Ishikawa (cell line): ENCODE measurements around the gene LCN2.

Experiments
- CEBPB ChIP-seq: IDR thresholded peaks from 2 replicates; pipeline ENCODE4 v1.6.1; 2012
- CREB1 ChIP-seq: IDR thresholded peaks from 2 replicates; pipeline ENCODE4 v1.6.1; 2012; ENCODE audit warnings: low read depth
- EGR1 ChIP-seq: IDR thresholded peaks from 2 replicates; pipeline ENCODE4 v1.6.1; 2012
- EP300 ChIP-seq: IDR thresholded peaks from 2 replicates; pipeline ENCODE4 v1.6.1; 2012; ENCODE audit warnings: borderline replicate concordance
- FOXM1 ChIP-seq: IDR thresholded peaks from 2 replicates; pipeline ENCODE4 v1.6.1; 2012; ENCODE audit warnings: low read depth, borderline replicate concordance
- NFIC ChIP-seq: IDR thresholded peaks from 2 replicates; pipeline ENCODE4 v1.6.1; 2012
- RAD21 ChIP-seq: IDR thresholded peaks from 2 replicates; pipeline ENCODE4 v1.6.1; 2012; ENCODE audit warnings: low read depth
- TAF1 ChIP-seq: IDR thresholded peaks from 2 replicates; pipeline ENCODE4 v1.6.1; 2012; ENCODE audit warnings: low read depth, mild to moderate bottlenecking
- TCF12 ChIP-seq: IDR thresholded peaks from 2 replicates; pipeline ENCODE4 v1.6.1; 2012; ENCODE audit warnings: low read depth
- TEAD4 ChIP-seq: IDR thresholded peaks from 2 replicates; pipeline ENCODE4 v1.6.1; 2012
- YY1 ChIP-seq: IDR thresholded peaks from 2 replicates; pipeline ENCODE4 v1.6.1; 2012; ENCODE audit warnings: low read depth
- ZBTB7A ChIP-seq: IDR thresholded peaks from 2 replicates; pipeline ENCODE4 v1.6.1; 2012; ENCODE audit warnings: low read depth
- TF ChIP-seq, protein P1 (sequence below): IDR thresholded peaks from 2 replicates; pipeline ENCODE4 v1.6.1; 2012
- TF ChIP-seq, protein P2 (sequence below): IDR thresholded peaks from 2 replicates; pipeline ENCODE4 v1.6.1; 2012
- TF ChIP-seq, protein P3 (sequence below): IDR thresholded peaks from 2 replicates; pipeline ENCODE4 v1.6.1; 2012; ENCODE audit warnings: low read depth, mild to moderate bottlenecking

LCN2 gene

GRCh38 chr9:128167209-128167608, 18.0 kb downstream of the LCN2 start:
- TF ChIP-seq EGR1, result no peak
- TF ChIP-seq NFIC, result no peak
- no peak for TF ChIP-seq TAF1
- no peak for TF ChIP-seq ZBTB7A
- TF ChIP-seq, protein P1, sequence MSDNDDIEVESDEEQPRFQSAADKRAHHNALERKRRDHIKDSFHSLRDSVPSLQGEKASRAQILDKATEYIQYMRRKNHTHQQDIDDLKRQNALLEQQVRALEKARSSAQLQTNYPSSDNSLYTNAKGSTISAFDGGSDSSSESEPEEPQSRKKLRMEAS, result no peak
- no peak for TF ChIP-seq FOXM1
- TF ChIP-seq CEBPB, result no peak
- TF ChIP-seq YY1, result no peak
- TF ChIP-seq, protein P2, sequence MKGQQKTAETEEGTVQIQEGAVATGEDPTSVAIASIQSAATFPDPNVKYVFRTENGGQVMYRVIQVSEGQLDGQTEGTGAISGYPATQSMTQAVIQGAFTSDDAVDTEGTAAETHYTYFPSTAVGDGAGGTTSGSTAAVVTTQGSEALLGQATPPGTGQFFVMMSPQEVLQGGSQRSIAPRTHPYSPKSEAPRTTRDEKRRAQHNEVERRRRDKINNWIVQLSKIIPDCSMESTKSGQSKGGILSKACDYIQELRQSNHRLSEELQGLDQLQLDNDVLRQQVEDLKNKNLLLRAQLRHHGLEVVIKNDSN, result no peak

DNA sequence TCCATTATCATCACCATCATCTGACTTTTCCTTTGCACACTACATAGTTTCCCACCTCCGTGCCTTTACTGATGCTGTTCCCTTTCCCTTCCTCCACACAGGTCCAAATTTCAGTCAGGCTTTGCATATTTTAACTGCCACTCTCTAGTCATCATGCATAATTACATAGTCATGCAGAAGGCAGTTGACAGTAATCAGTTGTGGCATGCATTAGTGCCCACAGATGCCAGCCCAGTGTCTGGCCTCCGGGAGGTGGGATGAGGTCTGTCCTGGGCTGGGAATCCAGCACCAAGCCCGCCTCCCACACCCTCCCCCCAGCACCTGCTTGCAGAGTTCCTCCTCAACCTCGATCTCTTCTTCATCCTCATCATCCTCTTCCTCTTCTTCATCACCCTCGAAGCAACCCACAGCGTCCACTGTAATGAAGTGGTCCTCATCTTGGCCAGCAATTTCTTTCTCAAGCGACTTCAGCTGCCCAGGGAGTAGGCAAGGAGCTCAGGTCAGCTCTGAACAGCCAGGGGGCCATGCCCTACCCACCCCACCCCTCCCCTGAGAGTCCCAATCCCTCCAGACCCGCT, 19.6 kb downstream of the LCN2 start:
- TF ChIP-seq EP300 (no peak), TAF1 (no peak)
- TF ChIP-seq, protein P1, result no peak

GRCh38 chr9:128169492-128169891, 20.2 kb downstream of the LCN2 start:
- TF ChIP-seq CREB1 (no peak), TCF12 (no peak), FOXM1 (no peak), YY1 (no peak), TEAD4 (no peak), EP300 (no peak), RAD21 (no peak), TAF1 (no peak)
- TF ChIP-seq, protein P3, sequence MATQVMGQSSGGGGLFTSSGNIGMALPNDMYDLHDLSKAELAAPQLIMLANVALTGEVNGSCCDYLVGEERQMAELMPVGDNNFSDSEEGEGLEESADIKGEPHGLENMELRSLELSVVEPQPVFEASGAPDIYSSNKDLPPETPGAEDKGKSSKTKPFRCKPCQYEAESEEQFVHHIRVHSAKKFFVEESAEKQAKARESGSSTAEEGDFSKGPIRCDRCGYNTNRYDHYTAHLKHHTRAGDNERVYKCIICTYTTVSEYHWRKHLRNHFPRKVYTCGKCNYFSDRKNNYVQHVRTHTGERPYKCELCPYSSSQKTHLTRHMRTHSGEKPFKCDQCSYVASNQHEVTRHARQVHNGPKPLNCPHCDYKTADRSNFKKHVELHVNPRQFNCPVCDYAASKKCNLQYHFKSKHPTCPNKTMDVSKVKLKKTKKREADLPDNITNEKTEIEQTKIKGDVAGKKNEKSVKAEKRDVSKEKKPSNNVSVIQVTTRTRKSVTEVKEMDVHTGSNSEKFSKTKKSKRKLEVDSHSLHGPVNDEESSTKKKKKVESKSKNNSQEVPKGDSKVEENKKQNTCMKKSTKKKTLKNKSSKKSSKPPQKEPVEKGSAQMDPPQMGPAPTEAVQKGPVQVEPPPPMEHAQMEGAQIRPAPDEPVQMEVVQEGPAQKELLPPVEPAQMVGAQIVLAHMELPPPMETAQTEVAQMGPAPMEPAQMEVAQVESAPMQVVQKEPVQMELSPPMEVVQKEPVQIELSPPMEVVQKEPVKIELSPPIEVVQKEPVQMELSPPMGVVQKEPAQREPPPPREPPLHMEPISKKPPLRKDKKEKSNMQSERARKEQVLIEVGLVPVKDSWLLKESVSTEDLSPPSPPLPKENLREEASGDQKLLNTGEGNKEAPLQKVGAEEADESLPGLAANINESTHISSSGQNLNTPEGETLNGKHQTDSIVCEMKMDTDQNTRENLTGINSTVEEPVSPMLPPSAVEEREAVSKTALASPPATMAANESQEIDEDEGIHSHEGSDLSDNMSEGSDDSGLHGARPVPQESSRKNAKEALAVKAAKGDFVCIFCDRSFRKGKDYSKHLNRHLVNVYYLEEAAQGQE, result no peak
- TF ChIP-seq, protein P1, result no peak

GRCh38 chr9:128169925-128170324, 20.7 kb downstream of the LCN2 start:
- TF ChIP-seq CREB1 (no peak), FOXM1 (no peak), YY1 (no peak), TEAD4 (no peak), CEBPB (no peak), RAD21 (no peak), TCF12 (no peak)
- TF ChIP-seq, protein P1, result no peak
- TF ChIP-seq, protein P3, result no peak
- TF ChIP-seq, protein P2, result no peak

DNA sequence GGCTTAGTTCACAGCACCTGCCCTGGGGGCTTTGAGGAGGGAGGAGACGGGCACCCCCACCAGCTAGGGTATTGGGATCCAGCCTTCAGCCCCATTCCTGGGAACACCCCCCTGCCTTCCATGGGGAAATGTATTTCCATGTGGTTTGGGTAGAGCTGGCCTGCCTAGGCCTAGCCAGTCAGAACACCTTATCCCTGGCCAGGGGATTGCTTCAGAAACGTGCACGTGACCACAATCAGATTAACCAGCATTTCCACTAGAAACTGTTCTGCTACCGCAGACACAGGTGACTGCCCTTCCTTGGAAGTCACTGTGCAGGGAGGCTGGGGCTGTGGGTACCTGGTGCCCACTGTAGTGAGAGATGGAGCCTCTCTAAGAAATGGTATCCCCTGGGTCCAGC, 24.8 kb downstream of the LCN2 start:
- no peak for TF ChIP-seq EGR1
- no peak for TF ChIP-seq CREB1
- TF ChIP-seq FOXM1, result no peak
- TF ChIP-seq, protein P2, result 0 out of 2 replicates have a peak, but pooled peaks have one; percentile 37
- no peak for TF ChIP-seq TEAD4

- TF ChIP-seq, protein P1, result no peak
- TF ChIP-seq ZBTB7A, result no peak
These were observed 25.9 kb downstream of the LCN2 start for GRCh38 chr9:128175102-128175563.
